GM19467 (cell line): Measurements from ENCODE around the gene FKBP10.

ENCODE experiments used
- ATAC-seq: cut with Tn5 transposase; IDR thresholded peaks from one replicate; pipeline ENCODE4 v1.9.1; 2021; ENCODE audit warnings: mild to moderate bottlenecking, moderate library complexity; ENCODE audit not compliant: unreplicated experiment

Gene FKBP10

DNA sequence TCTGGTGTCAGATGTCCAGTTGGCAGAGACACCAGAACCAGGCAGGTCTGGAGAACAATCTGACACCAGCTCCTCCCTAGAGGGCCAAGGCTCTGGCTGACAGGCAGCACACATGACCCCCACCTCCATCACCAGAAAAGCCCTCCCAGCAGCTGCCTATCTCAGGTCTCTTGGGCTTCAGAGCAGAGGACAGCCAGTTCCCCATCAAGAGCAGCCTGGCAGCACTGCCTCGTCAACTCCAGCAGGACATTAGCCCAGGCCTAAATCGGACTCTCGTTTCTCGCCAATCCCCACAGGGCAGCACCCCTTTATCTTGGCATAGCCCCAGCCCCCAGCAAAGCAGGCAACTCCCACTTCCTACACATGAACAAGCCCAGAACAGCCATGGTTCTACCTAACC, 30.7 kb upstream of the FKBP10 start:
- no peak for ATAC-seq

DNA sequence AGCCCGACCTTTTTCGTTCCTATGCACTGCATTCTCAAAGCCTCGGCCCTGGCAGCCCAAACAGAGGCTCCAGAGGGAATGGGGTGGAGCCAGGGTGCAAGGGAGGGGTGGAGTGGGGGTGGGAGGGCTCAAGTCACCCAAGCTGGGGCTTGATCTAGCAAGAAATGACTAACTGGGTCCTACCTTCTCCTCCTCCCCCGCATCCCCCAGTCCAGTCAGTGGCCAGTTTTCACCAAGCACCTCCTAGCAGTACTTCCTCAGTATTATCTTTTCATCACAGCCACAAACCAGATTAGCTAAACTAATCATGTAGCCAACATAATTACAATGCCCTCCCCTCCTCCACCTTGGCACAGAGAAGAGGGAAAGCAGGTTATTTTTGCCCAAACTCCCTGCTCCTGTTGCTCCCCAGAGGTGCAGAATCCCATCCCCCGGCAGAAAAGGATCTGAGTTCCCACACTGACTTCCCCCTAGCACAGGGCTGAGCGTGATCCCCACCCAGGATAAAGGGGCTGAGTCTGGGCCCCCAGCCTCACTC, 28.5 kb upstream of the FKBP10 start:
- ATAC-seq: no peak

DNA sequence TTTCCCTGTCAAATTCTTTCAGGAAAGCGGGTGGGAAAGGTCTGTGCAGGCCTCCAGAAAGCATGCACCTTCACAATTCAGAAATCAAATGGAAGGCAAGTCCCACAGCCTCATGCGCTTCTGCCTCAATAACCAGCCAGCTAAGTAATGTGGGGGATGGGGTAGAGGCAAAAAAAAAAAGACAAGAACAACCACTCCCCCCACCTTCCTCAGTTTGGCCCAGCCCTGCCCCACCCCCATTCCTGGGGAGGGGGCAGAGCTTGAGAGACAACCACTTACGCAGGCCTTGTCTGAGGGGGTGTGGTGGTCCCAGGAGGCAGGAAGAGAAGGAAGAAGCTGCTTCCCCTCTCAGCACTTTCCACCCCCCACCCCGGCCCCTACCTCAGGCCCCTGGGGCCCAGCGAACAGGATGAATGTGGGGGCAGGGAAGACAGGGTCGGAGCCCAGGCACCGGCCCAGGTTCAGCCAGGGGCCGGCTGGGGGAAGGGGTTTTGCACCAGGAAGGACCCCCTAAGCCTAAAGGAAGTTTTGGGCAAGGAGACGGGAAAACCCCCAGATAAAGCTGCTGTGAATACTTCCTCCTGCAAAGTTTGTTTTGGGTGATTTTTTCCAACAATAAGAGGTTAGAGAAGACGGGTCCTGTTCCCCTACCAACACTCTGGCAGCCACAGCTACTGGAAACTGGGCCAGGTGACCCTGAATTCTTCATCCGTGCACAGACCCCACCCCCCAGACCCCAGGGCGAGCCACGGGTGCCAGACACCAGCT, 27.5 kb upstream of the FKBP10 start:
- ATAC-seq: no peak

GRCh38 chr17:41785859-41786226, 27.0 kb upstream of the FKBP10 start:
- ATAC-seq: no peak

DNA sequence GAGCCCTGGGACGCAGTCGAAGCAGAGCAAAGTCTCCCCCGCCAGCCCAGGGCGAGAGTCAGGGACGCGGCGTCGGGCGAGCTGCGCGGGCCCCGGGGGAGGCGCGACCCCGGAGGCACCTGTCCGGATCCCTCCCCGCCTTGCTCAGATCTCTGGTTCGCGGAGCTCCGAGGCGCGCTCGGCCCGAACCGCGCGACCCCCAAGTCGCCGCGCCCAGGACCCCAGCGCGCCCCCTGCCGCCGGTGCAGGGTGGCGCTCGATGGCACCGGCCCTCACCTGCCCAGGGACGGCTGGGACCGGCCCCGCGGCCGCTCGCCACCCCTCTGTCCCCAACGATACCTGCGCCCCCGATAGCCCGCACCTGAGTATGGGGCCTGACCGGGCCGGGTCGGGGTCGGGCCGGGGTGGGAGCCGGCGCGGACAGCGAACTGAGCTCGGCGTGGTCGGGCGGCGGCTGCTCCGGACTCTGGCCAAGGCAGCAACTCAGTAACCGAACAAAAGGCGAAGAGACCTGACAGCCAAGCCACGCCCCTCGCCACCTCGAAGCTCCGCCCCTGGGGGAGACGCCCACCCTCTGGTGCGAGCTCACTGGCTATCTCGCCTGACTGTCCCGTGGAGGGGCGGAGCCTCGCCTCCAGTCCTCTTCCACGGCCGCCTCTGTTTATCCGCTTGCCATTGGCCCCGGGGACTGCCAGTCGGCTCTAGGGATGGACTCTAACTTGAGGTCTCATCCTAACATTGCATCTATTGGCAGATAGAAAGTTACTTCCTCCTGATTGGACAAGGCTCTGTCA, 26.4 kb upstream of the FKBP10 start, which contains the start of gene JUP:
Gene JUP, minus strand, starts transcription at position 485 of the 794 bp plus-strand sequence. CDS start 14,857 bp downstream, outside the sequence.
- peak; percentile 68 for ATAC-seq

- ATAC-seq: no peak
These were observed 25.8 kb upstream of the FKBP10 start for GRCh38 chr17:41787021-41787418.

DNA sequence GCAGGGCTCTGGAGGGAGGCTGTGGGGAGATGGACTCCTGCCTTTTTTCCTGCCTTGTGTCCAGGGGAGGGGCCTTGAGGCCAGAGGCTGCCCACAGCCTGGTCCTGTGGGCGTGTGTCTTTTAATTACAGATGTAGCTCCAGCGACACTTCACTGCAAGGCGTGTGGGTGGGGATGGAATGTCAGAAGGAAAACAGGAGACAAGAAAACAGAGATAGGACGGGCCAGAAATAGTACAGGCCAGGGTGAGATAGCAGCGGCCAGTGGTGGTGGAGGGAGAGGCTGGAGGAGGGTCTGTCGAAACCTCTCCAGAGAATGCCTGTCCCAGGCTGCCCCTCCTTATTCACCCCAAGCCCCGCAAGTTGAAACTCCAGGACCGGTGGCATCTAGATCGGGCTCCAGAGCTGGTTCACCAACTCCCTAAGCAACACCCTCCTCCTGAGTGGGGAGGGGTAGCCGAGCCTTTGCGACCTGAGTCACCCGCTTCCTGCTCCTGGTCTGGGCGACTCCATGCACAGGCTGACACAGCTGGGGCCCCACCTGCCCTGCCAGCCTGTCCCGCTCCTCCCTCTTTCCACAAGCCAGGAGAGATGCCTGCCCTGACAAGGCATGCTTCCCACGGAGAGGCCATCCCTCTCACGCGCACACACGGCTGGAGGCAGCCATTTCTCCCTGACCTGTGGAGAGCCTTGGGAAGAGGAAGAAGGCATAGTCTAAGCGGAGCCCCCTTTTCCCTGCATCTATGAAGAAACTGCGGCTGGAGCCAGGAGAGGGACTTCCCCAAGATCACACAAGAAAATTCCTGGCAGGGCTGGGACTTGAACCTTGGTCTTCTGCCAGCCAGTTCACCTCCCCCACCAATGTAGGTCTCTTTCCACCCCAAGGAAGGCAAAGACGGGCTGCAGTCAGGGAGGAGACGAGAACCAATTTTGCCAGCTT, 19.7 kb upstream of the FKBP10 start:
- no peak for ATAC-seq

GRCh38 chr17:41793784-41794539, 18.8 kb upstream of the FKBP10 start:
- no peak for ATAC-seq

GRCh38 chr17:41794540-41794975, 18.2 kb upstream of the FKBP10 start:
- ATAC-seq: no peak

DNA sequence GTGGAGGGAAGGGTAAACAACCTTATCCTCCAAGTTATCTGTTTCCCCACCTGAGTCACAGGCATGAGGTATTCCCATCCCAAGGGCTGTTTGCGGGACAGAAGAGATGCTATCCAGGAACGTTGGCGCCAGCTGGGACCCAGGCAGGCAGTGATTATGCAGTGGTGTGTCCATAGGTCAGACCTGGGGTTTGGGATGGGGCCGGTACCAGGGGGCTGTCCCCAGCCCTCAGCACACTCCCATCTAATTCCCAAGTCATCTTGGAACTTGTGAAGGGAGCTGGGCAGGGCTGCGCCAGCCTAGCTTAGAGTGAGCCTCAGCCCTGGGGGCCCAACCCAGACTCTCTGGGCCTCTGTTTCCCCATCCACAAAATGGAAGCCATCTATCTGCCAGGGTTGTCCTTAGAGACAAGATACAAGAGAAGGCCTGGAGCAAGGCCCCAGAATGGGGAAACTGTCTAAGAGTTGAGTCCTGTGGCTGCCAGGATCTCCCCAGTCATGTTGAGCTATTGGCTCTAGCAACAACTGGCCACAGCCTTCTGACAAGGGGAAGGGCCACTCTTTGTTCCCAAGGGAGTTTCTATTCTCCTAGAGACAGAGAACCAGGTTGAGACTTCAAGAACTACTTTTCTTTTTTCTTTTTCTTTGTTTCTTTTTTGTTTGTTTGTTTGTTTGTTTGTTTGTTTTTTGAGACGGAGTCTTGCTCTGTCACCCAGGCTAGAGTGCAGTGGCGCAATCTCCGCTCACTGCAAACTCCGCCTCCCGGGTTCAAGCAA, 16.5 kb upstream of the FKBP10 start:
- ATAC-seq: no peak

DNA sequence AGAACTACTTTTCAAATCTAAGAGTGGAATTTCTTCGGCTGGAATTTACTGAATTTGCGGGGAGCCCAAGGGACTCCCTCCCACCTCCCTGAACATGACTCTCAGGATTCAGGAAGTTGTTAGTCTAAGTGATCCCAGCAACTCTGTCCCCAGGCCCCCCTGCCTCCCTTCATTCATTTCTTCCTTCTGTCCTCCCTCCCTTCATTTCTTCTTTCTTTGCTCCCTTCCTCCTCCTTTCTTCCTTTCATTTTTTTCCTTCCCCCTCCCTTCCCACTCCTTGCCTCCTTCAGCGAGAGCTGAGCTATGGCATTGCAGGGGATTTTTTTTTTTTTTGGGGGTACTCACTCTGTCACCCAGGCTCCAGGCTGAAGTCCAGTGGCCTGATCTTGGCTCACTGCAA, 15.4 kb upstream of the FKBP10 start:
- ATAC-seq: no peak

DNA sequence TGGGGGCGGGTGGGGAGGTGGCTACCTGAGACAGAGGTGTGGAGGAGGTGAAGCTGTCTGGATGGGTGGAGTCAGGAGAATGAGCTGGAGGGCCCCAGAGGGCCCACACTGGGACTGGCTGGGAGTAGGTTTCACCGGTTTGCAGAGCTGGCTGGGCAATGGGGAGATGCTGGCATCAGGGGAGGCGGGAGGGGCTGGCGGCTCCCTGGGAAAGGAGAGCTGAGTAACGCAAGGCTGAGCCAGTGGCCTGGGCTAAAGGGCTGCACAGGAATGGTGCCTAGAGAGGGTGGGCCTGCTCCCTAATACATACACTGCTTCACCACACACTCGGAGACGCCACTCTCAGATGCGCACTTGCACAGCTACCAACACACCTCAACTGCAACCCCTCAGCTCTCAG, 13.4 kb upstream of the FKBP10 start:
- no peak for ATAC-seq

GRCh38 chr17:41800601-41801373, 12.0 kb upstream of the FKBP10 start:
- no peak for ATAC-seq

- no peak for ATAC-seq
These were observed 11.2 kb upstream of the FKBP10 start for GRCh38 chr17:41801374-41802271.

- ATAC-seq: no peak
These were observed 9.5 kb upstream of the FKBP10 start for GRCh38 chr17:41803049-41804020.

- no peak for ATAC-seq
These were observed 5.9 kb upstream of the FKBP10 start for GRCh38 chr17:41806685-41807445.
